ENCODE results near the gene TTC6.

Gene TTC6

GRCh38 chr14:37598747-37599506 is 3.5 kb downstream of the TTC6 start:
- DNase-seq = no peak

- no peak for DNase-seq
These were observed 4.3 kb downstream of the TTC6 start for GRCh38 chr14:37599507-37600368.

- DNase-seq = no peak
These were observed 5.7 kb downstream of the TTC6 start for GRCh38 chr14:37600880-37601741.

- no peak for DNase-seq
These were observed 6.4 kb downstream of the TTC6 start for GRCh38 chr14:37601865-37602264.

GRCh38 chr14:37602605-37603453 is 7.4 kb downstream of the TTC6 start:
- no peak for DNase-seq

- no peak for DNase-seq
These were observed 8.3 kb downstream of the TTC6 start for GRCh38 chr14:37603688-37604251.

- DNase-seq = no peak
These were observed 11.2 kb downstream of the TTC6 start for GRCh38 chr14:37606678-37607077.

GRCh38 chr14:37608649-37609048 is 13.2 kb downstream of the TTC6 start:
- no peak for DNase-seq

GRCh38 chr14:37610945-37611523 is 15.6 kb downstream of the TTC6 start:
- no peak for DNase-seq

- no peak for DNase-seq
These were observed 20.3 kb downstream of the TTC6 start for GRCh38 chr14:37615582-37616289.

GRCh38 chr14:37616853-37617252 is 21.4 kb downstream of the TTC6 start:
- DNase-seq = no peak

- no peak for DNase-seq
These were observed 22.5 kb downstream of the TTC6 start for GRCh38 chr14:37617864-37618365.

- no peak for DNase-seq
These were observed 23.1 kb downstream of the TTC6 start for GRCh38 chr14:37618498-37619028.

- DNase-seq = no peak
These were observed 25.4 kb downstream of the TTC6 start for GRCh38 chr14:37620856-37621255.

GRCh38 chr14:37622231-37622923 is 26.9 kb downstream of the TTC6 start:
- no peak for DNase-seq

- no peak for DNase-seq
These were observed 28.1 kb downstream of the TTC6 start for GRCh38 chr14:37623426-37623951.

GRCh38 chr14:37623971-37624370 is 28.5 kb downstream of the TTC6 start:
- no peak for DNase-seq

GRCh38 chr14:37625597-37626595 is 30.5 kb downstream of the TTC6 start:
- DNase-seq = no peak
